ENCODE measurements around the gene CUX1.

CUX1 gene

DNA sequence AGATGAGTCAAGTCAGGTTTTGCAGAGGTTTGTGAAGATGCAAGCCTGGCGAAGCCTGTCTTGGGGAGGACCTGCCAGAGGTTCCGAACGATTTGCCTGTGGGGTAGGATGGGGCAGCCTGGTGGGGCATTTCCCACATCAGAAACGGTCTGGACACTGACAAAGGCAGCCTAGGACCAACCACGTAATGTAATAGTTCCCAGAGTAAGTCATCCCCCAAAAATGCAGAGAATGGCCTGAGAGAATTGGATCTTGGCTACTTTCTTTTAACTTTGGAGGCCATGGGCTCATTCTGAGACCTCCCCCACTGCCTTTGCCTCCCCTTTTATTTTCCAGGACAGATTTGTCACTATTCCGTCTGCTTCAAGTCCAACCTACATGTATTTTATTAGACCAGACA, 300.3 kb downstream of the CUX1 start:
- Mint-ChIP-seq H3K27ac (peak overlapping the region; percentile 70), H3K9me3 (no peaks in the 10 kb centered on the region), H3K4me3 (no peak overlapping the region), H3K36me3 (ENCODE audit: low read depth) (peaks cover 77% of the 10 kb centered on the region), H3K4me1 (peaks cover 18% of the 10 kb centered on the region), H3K27me3 (ENCODE audit: low read depth, poor library complexity) (peaks cover 4% of the 10 kb centered on the region)
- TF ChIP-seq, protein P1, sequence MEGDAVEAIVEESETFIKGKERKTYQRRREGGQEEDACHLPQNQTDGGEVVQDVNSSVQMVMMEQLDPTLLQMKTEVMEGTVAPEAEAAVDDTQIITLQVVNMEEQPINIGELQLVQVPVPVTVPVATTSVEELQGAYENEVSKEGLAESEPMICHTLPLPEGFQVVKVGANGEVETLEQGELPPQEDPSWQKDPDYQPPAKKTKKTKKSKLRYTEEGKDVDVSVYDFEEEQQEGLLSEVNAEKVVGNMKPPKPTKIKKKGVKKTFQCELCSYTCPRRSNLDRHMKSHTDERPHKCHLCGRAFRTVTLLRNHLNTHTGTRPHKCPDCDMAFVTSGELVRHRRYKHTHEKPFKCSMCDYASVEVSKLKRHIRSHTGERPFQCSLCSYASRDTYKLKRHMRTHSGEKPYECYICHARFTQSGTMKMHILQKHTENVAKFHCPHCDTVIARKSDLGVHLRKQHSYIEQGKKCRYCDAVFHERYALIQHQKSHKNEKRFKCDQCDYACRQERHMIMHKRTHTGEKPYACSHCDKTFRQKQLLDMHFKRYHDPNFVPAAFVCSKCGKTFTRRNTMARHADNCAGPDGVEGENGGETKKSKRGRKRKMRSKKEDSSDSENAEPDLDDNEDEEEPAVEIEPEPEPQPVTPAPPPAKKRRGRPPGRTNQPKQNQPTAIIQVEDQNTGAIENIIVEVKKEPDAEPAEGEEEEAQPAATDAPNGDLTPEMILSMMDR (IDR thresholded peaks at IDR 0.05), result no peak
- DNase-seq, result no peak

DNA sequence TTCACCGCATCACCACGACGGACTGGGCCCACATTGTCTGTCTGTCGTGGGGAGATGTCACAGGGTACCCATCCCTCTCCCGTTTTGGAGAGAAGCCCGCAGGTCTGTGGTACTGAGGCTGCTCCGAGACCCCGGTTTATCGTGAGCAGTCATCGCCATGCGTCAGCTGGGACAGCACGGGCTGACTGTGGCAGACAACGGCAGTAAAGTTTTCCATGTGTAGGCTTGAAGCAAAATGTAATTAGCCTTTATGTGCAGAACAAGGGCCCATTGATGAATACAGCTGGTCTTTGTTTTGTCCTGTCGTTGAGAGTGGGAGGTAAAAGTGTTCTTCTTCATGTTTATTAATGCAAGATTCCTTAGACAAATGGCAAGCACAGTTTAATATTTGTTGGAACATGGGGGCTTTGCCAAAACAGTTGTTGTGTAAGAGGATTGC, 301.8 kb downstream of the CUX1 start:
- H3K27ac Mint-ChIP-seq, result peak overlapping the region; percentile 94
- H3K36me3 Mint-ChIP-seq (ENCODE audit: low read depth), result peaks cover 72% of the 10 kb centered on the region
- TF ChIP-seq, protein P1 (IDR thresholded peaks at IDR 0.05), result no peak
- H3K4me3 Mint-ChIP-seq, result no peak overlapping the region
- no peak for DNase-seq
- no peaks in the 10 kb centered on the region for H3K9me3 Mint-ChIP-seq
- peaks cover 7% of the 10 kb centered on the region for H3K27me3 Mint-ChIP-seq (ENCODE audit: low read depth, poor library complexity)
- peaks cover 21% of the 10 kb centered on the region for H3K4me1 Mint-ChIP-seq

DNA sequence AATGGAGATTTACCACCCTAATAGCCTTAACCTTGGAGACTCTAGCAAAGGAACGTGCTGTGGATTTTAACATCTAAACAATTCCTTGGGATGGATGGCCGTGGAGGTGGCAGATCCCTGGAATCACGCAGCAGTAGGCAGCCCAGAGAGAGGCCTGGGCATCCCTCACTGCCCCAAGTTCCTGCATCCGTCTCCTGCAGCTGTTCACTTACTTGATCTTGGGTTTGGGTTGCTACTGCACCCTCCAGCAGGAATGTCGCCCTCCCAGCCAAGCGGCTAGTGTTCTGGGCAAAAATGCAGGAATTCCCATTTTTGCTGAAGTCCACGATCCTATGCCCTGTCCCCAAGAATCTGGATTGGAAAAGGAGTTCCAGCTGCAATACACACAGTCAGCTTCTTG, 302.5 kb downstream of the CUX1 start:
- Mint-ChIP-seq H3K27ac (peak overlapping the region; percentile 94), H3K4me1 (peaks cover 27% of the 10 kb centered on the region), H3K4me3 (no peak overlapping the region), H3K36me3 (ENCODE audit: low read depth) (peaks cover 72% of the 10 kb centered on the region), H3K27me3 (ENCODE audit: low read depth, poor library complexity) (peaks cover 8% of the 10 kb centered on the region), H3K9me3 (no peaks in the 10 kb centered on the region)
- no peak for DNase-seq
- TF ChIP-seq, protein P1 (IDR thresholded peaks at IDR 0.05), result no peak

DNA sequence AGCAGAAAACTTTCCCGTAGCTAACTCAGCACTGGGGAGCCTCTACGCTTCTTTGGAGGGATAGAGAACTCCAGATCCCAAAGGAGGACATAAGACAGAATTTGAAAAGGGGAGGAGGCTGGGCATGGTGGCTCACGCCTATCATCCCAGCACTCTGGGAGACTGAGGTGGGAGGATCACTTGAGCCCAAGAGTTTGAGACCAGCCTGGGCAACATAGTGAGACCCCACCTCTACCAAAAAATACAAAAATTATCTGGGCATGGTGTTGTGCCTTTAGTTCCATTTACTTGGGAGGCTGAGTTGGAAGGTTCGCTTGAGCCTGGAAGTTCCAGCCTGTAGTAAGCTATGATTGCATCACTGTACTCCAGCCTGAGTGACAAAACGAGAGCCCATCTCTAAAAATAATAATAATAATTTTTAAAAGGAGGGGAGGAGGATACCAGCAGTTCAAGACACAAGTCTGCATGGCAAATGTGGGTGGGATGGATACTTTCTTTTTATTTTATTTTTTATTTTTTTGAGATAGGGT, 303.3 kb downstream of the CUX1 start:
- H3K27ac Mint-ChIP-seq, result no peak overlapping the region
- no peaks in the 10 kb centered on the region for H3K9me3 Mint-ChIP-seq
- no peak overlapping the region for H3K4me3 Mint-ChIP-seq
- H3K27me3 Mint-ChIP-seq (ENCODE audit: low read depth, poor library complexity), result peaks cover 8% of the 10 kb centered on the region
- DNase-seq, result no peak
- peaks cover 32% of the 10 kb centered on the region for H3K4me1 Mint-ChIP-seq
- peaks cover 70% of the 10 kb centered on the region for H3K36me3 Mint-ChIP-seq (ENCODE audit: low read depth)
- TF ChIP-seq, protein P1 (IDR thresholded peaks at IDR 0.05), result no peak

DNA sequence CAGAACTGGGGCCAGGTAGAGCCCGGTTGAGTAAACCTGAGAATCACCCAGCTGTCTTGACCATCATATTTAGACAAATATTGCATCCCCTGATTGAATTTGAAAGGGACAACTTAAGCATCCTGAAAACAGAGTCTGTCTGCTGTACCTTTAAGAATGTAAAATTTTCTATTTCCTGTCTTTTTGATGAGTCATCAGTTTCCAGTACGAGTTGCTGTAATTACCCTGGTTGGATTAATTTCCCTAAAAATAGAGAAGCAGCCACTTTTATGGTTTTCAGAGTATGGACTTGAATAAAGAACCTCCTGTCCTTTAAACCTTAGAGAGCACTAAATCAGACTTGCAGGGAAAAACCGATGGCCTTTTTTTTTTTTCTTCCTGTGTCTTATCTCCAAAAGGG, 304.6 kb downstream of the CUX1 start:
- peaks cover 32% of the 10 kb centered on the region for H3K4me1 Mint-ChIP-seq
- no peak overlapping the region for H3K4me3 Mint-ChIP-seq
- peaks cover 9% of the 10 kb centered on the region for H3K27me3 Mint-ChIP-seq (ENCODE audit: low read depth, poor library complexity)
- no peak for DNase-seq
- TF ChIP-seq, protein P1 (IDR thresholded peaks at IDR 0.05), result no peak
- H3K36me3 Mint-ChIP-seq (ENCODE audit: low read depth), result peaks cover 70% of the 10 kb centered on the region
- H3K27ac Mint-ChIP-seq, result peak overlapping the region; percentile 90
- H3K9me3 Mint-ChIP-seq, result no peaks in the 10 kb centered on the region

DNA sequence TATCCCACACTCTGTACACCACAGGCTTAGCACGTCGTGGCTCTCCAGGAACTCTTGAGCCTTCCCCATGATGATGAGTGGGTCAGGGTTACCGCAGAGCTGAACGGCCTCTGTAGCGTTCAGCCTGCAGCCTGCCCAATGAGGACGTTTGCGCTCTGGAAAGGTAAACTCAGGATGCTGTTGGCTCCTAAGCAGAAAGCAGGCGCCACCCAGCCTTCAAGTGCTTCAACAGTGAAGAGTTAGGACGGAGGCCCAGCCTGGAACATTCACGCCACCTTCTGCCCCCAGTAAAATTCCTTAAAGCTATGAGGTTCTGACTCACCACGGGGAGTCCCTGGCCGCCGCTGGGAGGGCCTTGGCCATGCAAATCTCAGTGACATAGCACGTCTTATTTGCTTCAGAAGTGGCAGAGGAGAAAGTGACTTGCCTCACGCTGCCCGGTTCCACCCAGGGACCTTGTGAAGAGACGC, 307.7 kb downstream of the CUX1 start:
- DNase-seq, result peak; percentile 16
- Mint-ChIP-seq H3K27ac (peak overlapping the region; percentile 23), H3K36me3 (ENCODE audit: low read depth) (peaks cover 67% of the 10 kb centered on the region), H3K27me3 (ENCODE audit: low read depth, poor library complexity) (peaks cover 13% of the 10 kb centered on the region), H3K4me3 (no peak overlapping the region), H3K9me3 (no peaks in the 10 kb centered on the region), H3K4me1 (peaks cover 36% of the 10 kb centered on the region)
- TF ChIP-seq, protein P1 (IDR thresholded peaks at IDR 0.05), result no peak
